Stimulated activated effector memory CD8-positive, alpha-beta T cell treated with anti-CD3 and anti-CD28 coated beads, Interleukin-12 subunit alpha, Interleukin-12 subunit beta, amount 100 ng/mL, for 72 hours (primary cell): ENCODE measurements around the gene CFAP57.
A peak's percentile ranks its signal among the peaks of the same experiment; 100 is the strongest.

Source experiments
- ATAC-seq: fragments of 150-1000 bp; cut with Tn5 transposase; 2 replicates; pipeline ENCODE4 v1.10.0; 2021
- DNase-seq, 2 donors: peaks; one replicate each; pipeline ENCODE4 v3.0.0; 2021 to 2022; ENCODE audit warnings: low spot score in 2 of 2
- H3K27ac Mint-ChIP-seq: one replicate; pipeline ENCODE4 v1.8.0; 2022; ENCODE audit warnings: mild to moderate bottlenecking, mixed read lengths
- H3K36me3 Mint-ChIP-seq: one replicate; pipeline ENCODE4 v1.8.0; 2022; ENCODE audit warnings: mild to moderate bottlenecking, mixed read lengths
- H3K4me1 Mint-ChIP-seq: one replicate; pipeline ENCODE4 v1.8.0; 2022; ENCODE audit warnings: mixed read lengths
- H3K4me3 Mint-ChIP-seq: one replicate; pipeline ENCODE4 v1.8.0; 2022; ENCODE audit warnings: mild to moderate bottlenecking, mixed read lengths
- H3K9me3 Mint-ChIP-seq: one replicate; pipeline ENCODE4 v1.8.0; 2022; ENCODE audit warnings: mixed read lengths

CFAP57 gene

DNA sequence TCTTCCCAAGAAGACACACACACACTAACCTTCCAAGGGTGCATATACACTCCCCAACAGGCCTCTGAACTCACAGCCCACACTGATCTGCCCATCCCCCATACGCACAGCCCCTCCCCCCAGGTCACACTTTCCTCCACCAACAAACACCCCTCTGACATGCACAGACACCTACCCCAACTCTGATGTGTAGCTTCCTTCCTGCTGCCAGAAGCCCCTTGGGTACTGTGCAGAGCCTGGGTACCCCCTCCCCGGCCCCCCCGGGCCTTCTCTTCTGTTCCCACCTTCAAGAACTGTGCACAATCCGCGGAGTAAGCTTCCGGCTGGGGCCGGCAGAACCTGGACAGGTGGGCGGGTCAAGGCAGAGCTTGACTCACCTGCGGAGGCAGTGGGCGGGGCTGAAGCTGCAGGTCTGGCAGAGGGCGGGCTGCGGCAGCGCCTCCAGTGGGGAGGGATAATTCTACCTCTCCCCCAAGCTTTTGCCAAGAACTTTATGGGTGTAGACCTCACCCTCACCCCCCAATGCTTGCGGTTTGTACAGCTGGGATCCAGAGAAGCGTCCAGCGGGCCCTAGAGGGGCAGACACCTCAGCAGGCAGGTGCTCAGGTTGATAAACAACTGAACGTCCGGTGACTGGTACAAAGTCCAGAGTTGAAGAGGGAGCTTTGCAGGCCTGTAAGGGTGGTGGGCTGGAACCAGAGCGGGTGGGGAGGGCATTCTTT lies 113.3 kb downstream of the CFAP57 start, which contains the start of gene C1orf210:
C1orf210 (minus strand) TSS at position 313 of the 722 bp plus-strand sequence. CDS start 2,311 bp downstream, outside the sequence.
- no peaks in the 10 kb centered on the region for H3K4me1 Mint-ChIP-seq
- H3K4me3 Mint-ChIP-seq, result no peak within 1 kb of the TSS
- ATAC-seq, result peak; percentile 20
- H3K27ac Mint-ChIP-seq, result no peak within 1 kb of the TSS
- no peak for DNase-seq
- H3K9me3 Mint-ChIP-seq, result no peaks in the 10 kb centered on the region
- no peaks in the 10 kb centered on the region for H3K36me3 Mint-ChIP-seq

DNA sequence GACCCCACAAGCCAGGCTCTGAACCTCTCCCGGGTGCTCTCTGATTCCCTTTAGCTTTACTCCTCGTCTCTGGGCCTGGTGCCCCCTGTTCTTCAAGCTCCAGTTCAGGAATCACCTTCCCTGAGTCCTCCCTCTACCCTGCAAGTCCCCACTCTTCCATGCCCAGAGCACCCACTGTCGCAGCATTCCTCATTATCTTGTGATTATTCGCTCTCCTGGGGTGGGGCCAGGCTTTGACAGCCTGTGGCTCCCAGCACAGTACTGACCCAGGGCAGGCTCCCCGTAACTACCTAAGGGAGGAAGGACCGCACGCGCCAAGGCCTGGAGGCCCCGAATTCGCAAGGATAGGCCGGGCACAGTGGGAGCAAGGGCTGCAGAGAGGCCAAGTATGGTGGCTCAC lies 114.0 kb downstream of the CFAP57 start:
- H3K4me1 Mint-ChIP-seq, result no peaks in the 10 kb centered on the region
- DNase-seq (no peak), ATAC-seq (no peak)
- H3K4me3 Mint-ChIP-seq, result no peak overlapping the region
- H3K36me3 Mint-ChIP-seq, result no peaks in the 10 kb centered on the region
- no peak overlapping the region for H3K27ac Mint-ChIP-seq
- no peaks in the 10 kb centered on the region for H3K9me3 Mint-ChIP-seq

DNA sequence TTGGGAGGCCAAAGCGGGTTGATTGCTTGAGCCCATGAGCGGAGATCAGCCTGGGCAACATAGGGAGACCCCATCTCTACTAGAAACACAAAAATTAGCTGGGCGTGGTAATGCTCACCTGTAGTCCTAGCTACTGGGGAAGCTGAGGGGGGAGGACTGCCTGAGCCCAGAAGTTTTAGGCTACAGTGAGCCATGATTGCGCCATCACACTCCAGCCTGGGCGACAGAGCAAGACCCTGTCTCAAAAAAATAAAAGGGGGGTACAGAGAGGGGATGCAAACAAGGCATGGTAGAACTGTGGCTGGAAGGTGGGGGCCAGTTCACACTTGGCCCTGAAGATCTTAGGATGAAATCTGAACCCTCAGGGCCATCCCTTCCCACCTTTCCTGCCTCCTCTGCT lies 114.4 kb downstream of the CFAP57 start:
- no peak overlapping the region for H3K4me3 Mint-ChIP-seq
- no peak for DNase-seq
- H3K9me3 Mint-ChIP-seq, result no peaks in the 10 kb centered on the region
- no peaks in the 10 kb centered on the region for H3K4me1 Mint-ChIP-seq
- no peak overlapping the region for H3K27ac Mint-ChIP-seq
- H3K36me3 Mint-ChIP-seq, result no peaks in the 10 kb centered on the region
- ATAC-seq, result no peak

DNA sequence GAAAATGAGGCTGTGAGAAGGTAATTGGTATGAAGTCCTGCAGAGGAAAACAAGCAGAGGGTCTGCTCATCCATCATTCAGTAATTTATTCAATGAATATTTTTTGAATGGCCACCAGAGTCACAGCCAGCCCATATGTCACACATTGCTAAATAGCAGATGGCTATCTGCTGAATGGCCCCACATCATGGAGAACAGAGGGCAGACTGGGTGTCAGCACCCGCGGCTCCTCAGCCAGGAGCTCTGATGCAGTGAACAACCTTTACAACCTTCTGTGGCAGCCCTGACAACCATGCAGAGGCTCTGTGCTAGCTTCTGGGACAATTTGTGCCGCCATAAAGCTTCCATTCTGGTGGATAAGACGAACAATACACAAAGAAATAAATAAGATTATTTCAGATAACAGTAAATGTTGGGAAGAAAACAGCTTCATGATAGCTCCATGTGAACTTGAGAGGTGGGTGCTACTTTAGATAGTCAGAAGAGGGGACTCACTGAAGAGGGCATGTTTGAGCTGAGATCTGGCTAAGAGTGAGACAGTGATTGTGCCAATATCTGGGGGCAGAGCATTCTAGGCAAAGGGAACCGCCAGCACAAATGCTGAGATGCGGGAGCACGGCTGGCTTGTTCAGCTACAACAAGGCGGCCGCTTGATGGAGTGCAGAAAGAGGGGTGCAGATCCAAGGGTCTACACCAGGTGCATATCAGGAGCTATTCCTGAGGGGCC lies 116.1 kb downstream of the CFAP57 start:
- no peak for ATAC-seq
- DNase-seq, result no peak
- H3K4me3 Mint-ChIP-seq, result no peak overlapping the region
- H3K27ac Mint-ChIP-seq, result no peak overlapping the region
- H3K4me1 Mint-ChIP-seq, result no peaks in the 10 kb centered on the region
- no peaks in the 10 kb centered on the region for H3K36me3 Mint-ChIP-seq
- H3K9me3 Mint-ChIP-seq, result no peaks in the 10 kb centered on the region

DNA sequence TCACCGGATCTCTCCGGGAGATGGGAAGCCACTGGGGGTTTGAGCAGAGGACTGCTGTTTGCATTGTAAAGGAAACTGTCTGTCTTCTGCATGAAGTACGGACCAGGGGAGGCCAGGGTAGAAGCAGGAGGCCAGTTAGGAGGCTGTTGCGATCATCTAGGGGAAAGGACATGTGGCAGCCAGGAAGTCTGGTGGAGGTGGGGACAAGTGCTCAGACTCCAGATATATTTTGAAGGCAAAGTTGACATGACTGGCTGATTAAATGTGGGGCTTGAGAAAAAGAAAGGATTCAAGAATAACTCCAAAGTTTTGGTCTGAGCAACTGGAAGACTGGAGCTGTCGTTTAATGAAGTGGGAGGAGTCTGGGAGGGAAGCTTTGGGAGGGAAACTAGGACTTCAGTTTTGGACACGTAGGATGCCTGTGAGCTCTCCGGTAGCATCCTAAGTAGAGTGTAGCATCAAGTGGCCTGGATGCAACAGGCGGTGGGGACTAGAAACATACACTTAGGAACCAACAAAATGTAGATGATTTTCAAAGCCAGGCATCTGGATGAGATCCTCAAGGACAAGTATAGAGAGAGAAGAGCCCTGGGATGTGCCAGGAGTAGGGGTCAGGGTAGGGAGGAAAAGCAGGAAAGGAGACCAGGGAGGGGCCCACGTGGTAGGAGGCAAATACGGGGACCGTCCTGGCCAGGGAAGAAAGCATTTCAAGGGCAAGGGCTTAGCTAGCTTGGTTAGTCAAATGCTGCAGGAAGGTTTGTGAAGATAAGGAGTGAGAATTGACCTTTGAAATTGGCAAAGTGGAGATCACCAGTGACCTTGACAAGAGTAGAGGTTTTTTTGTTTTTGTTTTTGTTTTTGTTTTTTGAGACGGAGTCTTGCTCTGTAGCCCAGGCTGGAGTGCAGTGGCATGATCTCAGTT lies 116.9 kb downstream of the CFAP57 start:
- Mint-ChIP-seq H3K4me3 (no peak overlapping the region), H3K27ac (no peak overlapping the region), H3K36me3 (no peaks in the 10 kb centered on the region), H3K4me1 (no peaks in the 10 kb centered on the region), H3K9me3 (no peaks in the 10 kb centered on the region)
- DNase-seq (no peak), ATAC-seq (no peak)

DNA sequence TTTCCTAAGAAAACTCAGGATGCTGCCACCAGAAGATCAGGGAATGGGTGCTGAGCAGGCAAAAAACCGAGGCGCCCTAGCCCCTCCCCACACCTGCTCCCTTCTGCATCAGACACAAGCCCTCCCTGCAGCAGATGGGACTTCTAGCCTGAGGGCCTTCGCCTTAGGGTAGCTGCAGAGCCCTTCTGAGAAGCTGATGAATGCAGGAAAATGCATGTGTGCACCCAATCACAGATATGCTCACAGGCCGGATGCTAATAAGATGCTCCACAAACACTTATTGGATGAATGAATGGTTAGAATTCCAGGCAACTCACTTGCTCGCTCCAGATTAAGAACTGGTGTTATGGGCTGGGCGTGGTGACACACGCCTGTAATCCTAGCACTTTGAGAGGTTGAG lies 120.1 kb downstream of the CFAP57 start:
- Mint-ChIP-seq H3K4me3 (no peak overlapping the region), H3K36me3 (no peaks in the 10 kb centered on the region), H3K27ac (no peak overlapping the region), H3K9me3 (no peaks in the 10 kb centered on the region), H3K4me1 (no peaks in the 10 kb centered on the region)
- ATAC-seq, result no peak
- DNase-seq, result no peak

DNA sequence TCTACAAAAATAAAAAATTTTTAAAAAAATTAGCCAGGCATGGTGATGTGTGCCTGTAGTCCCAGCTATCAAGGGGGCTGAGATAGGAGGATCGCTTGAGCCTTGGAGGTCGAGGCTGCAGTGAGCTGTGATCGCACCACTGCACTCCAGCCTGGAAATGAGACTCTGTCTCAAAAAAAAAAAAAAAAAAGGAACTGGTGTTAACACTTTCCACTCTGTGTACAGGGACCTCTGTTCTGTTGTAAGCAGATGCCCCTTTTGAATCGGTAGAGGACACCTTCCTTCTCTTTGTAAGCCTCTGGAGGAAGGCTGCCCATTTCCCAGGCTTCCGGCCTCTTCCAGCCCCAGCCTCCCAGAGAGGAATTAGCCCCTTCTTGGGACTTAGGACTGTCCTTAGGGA lies 120.5 kb downstream of the CFAP57 start:
- DNase-seq (no peak), ATAC-seq (no peak)
- Mint-ChIP-seq H3K27ac (no peak overlapping the region), H3K4me1 (no peaks in the 10 kb centered on the region), H3K4me3 (no peak overlapping the region), H3K9me3 (no peaks in the 10 kb centered on the region), H3K36me3 (no peaks in the 10 kb centered on the region)

DNA sequence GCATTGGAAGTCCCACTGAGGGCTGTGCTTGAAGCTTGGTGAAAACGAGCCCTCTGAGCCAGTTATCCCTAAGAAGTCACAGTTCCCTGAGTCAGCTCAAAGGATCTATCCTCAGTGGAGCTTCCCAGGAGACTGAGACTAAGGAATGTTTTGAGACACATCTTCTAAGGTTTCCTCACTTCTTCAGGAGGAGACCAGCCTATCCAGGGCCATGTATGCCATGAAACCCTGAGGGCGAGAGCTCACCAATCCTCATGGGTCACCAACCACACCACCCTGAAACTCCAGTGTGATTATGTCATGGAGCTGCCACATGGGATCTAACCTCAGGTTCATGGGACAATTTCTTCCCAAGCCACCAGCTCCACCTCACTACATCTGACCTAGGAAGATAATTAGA lies 121.0 kb downstream of the CFAP57 start:
- DNase-seq (no peak), ATAC-seq (no peak)
- Mint-ChIP-seq H3K27ac (no peak overlapping the region), H3K4me1 (no peaks in the 10 kb centered on the region), H3K4me3 (no peak overlapping the region), H3K9me3 (no peaks in the 10 kb centered on the region), H3K36me3 (no peaks in the 10 kb centered on the region)

DNA sequence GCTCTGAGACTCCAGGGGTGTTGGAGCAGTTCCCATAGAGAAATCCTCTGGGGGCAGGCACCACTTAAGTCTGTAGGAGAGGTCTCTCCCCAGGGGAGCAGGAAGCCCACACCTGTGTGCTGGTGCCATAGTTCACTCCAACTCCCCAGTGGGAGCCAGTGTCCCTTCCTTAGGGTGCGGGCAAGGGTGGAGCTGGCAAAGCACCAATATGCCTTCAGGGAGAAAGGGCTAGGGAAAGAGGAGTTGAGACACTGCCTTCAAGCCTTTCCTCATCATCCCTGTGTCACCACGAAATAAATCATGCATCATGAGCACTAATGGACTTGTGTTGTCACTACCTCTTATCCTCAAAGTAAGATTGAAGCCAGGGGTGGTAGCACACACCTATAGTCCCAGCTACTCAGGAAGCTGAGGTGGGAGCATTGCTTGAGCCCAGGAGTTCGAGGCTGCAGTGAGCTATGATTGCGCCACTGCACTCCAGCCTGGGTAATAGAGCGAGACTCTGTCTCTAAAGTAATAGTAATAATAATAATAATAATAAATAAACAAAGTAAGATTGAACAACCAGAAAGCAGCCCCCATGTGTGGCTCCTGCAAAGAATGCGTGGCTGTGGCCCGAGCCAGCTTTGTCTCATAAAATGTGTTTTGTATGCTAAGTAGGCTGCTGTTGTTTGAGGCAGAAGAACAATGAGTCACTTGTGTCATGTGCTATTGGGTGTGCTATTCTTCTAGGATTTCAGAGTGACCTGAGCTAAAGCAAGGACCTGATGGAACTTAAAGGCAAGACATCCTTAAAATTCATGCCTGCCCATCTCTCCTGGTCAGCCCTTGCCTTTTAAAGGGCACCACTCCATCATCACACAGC lies 122.0 kb downstream of the CFAP57 start:
- no peak overlapping the region for H3K27ac Mint-ChIP-seq
- no peak for DNase-seq

DNA sequence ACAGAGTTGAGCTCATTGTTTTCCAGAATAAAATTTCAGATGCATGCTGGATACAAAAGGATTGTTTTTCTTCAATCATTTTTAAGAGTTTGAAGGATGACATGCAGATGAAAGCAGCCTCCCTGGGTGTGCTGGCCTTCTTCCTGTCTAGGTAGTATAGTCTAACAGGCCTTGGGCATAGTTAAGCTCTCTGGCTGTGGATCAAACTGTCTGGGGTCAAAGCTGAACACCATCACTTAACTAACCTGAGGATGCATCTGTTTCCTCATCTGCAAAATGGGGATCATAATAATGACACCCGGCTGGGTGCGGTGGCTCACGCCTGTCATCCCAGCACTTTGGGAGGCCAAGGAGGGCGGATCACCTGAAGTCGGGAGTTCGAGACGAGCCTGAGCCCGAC lies 122.6 kb downstream of the CFAP57 start:
- H3K4me1 Mint-ChIP-seq, result no peaks in the 10 kb centered on the region
- H3K4me3 Mint-ChIP-seq, result no peak overlapping the region
- no peaks in the 10 kb centered on the region for H3K36me3 Mint-ChIP-seq
- no peak overlapping the region for H3K27ac Mint-ChIP-seq
- DNase-seq, result no peak
- H3K9me3 Mint-ChIP-seq, result no peaks in the 10 kb centered on the region
- ATAC-seq, result no peak

More for the DNA sequence above, 122.0 kb downstream of the CFAP57 start:
- H3K36me3 Mint-ChIP-seq, result no peaks in the 10 kb centered on the region
- no peaks in the 10 kb centered on the region for H3K9me3 Mint-ChIP-seq
- no peak for ATAC-seq
- H3K4me1 Mint-ChIP-seq, result no peaks in the 10 kb centered on the region
- H3K4me3 Mint-ChIP-seq, result no peak overlapping the region

DNA sequence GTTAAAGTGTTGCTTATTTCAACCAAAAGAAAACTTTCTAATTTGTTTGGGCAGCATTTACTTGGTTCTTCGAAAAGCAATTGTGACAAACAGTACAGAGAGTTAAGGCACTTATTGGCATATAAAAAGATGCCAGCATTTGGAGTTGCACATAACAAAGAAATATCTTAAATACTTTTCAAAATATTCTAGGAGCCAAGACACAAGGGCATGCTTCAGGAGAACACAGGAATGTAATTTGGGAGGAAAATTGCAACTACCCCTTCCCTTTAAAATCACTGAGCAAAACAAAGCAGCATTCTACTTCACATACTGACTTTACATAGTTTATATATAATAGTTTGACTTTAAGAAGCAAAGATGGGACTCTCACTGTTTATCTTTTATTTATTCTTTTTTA lies 124.1 kb downstream of the CFAP57 start:
- Mint-ChIP-seq H3K36me3 (no peaks in the 10 kb centered on the region), H3K9me3 (no peaks in the 10 kb centered on the region), H3K4me1 (no peaks in the 10 kb centered on the region), H3K27ac (no peak overlapping the region), H3K4me3 (no peak overlapping the region)
- ATAC-seq, result no peak
- DNase-seq, result no peak

DNA sequence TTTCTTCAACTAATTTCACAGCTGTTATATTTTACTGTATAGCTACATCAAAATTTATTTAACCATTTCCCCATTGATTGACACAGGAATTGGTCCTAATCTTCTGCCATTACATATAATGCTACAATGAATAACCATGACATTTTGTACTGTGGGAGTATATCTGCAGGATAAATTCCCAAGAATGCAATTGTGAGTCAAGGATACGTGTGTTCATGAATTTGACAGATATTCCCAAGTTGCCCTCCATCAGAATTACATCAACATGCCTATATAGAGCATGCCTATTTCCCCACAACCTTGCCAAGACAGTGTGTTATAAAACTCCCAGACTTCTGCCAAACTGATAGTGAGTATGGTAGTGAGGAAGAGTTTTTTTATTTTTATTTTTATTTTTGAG lies 125.9 kb downstream of the CFAP57 start:
- no peak for DNase-seq
- no peaks in the 10 kb centered on the region for H3K9me3 Mint-ChIP-seq

DNA sequence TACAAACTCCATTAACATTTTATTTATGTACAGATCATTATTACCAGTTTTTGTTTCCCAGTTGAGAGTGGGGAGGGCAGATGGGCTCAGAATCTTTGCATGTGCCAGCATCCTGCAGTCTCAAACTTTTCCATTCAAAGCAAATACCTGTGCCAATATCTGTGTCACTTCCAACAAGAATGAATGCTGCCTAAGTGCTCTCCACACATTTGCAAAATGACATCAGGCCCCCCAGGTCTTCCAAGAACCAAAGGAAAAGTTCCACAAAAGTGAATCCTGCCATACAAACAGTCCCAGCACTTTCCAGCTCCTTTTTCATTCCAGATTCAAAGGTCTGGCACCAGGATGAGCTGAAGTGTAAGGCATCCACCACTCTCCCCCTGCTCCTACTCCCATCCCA lies 127.0 kb downstream of the CFAP57 start:
- H3K9me3 Mint-ChIP-seq, result no peaks in the 10 kb centered on the region
- DNase-seq, result no peak
- no peak overlapping the region for H3K4me3 Mint-ChIP-seq
- H3K36me3 Mint-ChIP-seq, result no peaks in the 10 kb centered on the region
- H3K27ac Mint-ChIP-seq, result no peak overlapping the region
- H3K4me1 Mint-ChIP-seq, result no peaks in the 10 kb centered on the region
- no peak for ATAC-seq

More for the DNA sequence above, 125.9 kb downstream of the CFAP57 start:
- H3K4me3 Mint-ChIP-seq, result no peak overlapping the region
- no peaks in the 10 kb centered on the region for H3K4me1 Mint-ChIP-seq
- H3K27ac Mint-ChIP-seq, result no peak overlapping the region
- ATAC-seq, result no peak
- H3K36me3 Mint-ChIP-seq, result no peaks in the 10 kb centered on the region

DNA sequence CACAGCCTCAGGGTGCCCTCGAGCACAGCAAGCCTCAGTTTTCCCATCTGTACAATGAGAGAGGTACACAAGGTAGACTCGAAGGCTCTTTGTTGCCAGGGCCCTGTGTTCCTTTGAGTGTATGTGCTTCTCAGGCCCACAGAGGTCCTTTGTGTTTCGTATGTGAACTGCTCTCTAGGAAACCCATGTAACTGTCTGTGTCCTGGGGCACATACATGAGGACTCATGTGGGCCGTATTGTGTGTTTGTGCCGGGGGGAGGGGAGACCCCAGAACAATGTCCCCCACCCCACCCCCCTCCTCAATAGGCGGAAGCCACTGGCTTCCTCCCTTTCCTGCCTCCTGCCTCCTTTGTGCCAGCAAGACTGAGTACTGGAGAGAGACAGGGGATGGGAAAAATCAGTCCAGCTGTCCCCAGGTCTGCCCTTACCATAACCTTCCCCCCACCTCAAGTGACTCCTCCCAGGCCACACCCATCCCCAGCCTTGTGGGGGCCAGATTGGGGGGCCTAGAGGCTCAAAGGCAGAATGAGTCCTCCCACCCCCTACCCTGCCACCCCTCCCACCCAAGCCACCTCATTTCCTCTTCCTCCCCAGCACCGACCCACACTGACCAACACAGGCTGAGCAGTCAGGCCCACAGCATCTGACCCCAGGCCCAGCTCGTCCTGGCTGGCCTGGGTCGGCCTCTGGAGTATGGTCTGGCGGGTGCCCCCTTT lies 128.4 kb downstream of the CFAP57 start, which contains the start of gene TIE1:
TIE1 (plus strand) TSS at position 605 of the 717 bp plus-strand sequence; CDS start at position 695, 90 bp downstream.
- Mint-ChIP-seq H3K4me1 (no peaks in the 10 kb centered on the region), H3K4me3 (no peak within 1 kb of the TSS), H3K9me3 (no peaks in the 10 kb centered on the region), H3K36me3 (no peaks in the 10 kb centered on the region), H3K27ac (peak within 1 kb of the TSS; percentile 60)
- DNase-seq (no peak), ATAC-seq (no peak)
